ENCODE measurements around the gene IQSEC2.

IQSEC2 gene

GRCh38 chrX:53305219-53305995 is 24.0 kb upstream of the IQSEC2 start:
- DNase-seq (ENCODE audit: low read depth in 2 of 2): no peak

DNA sequence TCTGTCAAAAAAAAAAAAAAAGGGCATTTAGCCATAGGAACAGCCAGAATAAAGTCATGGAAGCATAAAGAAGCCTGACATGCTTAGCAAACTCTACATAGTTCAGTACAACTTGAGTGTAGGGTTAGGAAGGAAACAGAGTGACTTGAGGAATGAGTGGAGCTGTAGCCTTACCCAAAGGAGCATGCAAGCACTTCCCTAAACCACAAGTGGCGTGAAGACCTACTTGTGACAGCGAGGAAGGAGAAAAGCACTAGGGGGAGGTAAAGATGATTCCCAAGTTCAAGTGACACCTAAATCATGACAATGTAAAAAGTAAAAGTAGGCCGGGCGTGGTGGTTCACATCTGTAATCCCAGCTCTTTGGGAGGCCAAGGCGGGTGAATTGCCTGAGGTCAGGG is 21.8 kb upstream of the IQSEC2 start:
- no peak for DNase-seq (ENCODE audit: low read depth in 2 of 2)

- DNase-seq (ENCODE audit: low read depth in 2 of 2): no peak
These were observed 18.8 kb upstream of the IQSEC2 start for GRCh38 chrX:53300157-53300556.

DNA sequence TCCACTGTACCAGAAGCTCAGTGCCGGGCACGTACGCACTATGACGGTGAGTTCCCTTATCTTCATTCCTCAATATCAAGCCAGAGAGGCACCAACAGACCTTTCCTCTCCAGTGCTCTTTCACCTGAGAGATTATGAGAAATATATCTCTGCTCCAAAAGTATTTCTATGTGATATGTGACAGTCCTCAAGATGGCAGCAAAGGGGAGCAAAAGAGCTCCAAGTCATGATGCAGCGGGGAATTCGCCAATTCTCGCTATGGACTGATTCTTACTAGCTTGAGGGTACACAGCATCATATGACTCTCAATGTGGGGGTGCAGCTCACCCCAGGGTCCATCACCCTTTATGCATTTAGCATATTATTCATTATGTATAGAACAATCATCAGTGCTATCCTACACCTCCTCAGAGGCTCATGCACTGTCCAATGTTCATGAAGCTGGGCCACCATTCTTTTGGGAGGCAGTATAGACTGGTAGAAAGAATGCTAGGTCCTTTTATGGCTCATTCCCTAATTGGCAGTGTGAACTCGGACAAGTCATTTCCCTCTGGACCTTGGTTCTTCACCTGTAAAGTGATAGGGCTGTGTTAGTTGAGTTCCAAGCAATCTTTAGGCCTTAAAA is 12.8 kb upstream of the IQSEC2 start:
- no peak for DNase-seq (ENCODE audit: low read depth in 2 of 2)

GRCh38 chrX:53291596-53291995 is 10.2 kb upstream of the IQSEC2 start:
- no peak for DNase-seq (ENCODE audit: low read depth in 2 of 2)

- no peak for DNase-seq (ENCODE audit: low read depth in 2 of 2)
These were observed 9.2 kb upstream of the IQSEC2 start for GRCh38 chrX:53290441-53291041.

DNA sequence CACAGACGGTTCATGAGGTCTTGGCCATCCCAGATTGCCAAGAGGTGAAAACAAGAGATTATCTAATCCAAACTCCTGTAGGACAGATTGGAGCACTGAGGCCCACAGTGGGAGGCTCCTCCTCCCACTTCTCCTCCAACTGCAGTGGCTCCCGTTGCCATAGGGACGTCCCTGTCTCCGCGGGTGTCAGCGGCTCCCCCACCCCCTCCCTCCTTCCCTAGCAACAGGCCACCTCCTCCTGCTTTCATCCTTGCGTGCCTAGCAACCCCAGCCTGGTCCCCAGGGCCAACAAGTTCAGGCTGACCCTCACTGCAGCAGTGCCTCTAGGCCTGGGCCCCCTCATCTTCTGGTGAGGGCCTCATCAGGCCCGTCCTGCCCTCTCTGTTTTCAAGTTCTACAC is 6.8 kb upstream of the IQSEC2 start:
- no peak for DNase-seq (ENCODE audit: low read depth in 2 of 2)

DNA sequence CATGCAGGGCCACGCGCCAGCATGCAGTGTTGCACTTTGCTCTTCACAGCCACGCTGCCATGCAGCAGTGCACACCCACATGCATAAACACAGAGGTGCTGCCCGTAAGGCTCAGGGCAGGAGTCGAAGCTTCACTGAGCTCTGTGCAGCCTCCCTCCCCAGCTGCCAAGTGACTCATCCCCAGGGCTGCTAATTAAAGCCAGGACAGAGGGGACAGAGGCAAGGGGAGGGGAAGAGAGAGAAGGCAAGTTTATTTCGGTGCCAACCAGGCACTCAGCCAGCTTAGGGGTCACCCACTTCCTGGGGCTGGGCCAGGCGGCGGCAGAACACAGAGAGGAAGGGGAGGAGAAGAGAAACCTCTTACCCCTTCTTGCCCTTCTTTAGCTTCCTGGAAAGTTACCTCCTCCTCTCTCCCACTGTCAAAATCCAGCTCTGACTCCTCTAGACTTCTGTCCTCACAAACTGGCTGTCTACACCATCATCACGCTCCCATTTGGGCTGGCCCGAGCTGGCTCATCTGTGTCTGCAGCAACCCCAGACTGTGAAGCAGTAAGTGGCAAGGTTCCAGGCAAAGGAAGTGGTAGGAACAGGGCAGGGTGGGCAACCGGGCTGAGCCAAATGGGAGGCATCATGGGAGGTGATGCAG is 6.2 kb upstream of the IQSEC2 start:
- no peak for DNase-seq (ENCODE audit: low read depth in 2 of 2)

DNA sequence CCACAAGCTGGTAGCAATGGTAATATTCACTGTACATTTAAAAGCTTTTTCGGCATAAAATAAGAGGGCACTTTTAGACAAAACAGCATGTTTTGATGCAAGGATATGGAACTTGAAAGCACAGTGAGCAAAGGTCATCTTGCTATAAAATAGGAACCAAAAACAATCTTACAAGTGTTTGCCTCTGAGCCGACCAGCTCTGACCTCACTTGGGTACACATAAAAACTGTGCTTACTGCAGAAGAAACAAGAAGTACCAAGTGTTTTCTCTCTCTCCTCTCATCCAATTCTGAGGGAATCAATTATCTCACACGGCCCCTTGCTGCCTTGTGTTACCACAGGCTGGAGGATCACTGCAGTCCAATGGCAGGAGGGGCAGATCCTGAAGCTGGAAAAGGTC is 4.8 kb upstream of the IQSEC2 start:
- no peak for DNase-seq (ENCODE audit: low read depth in 2 of 2)

DNA sequence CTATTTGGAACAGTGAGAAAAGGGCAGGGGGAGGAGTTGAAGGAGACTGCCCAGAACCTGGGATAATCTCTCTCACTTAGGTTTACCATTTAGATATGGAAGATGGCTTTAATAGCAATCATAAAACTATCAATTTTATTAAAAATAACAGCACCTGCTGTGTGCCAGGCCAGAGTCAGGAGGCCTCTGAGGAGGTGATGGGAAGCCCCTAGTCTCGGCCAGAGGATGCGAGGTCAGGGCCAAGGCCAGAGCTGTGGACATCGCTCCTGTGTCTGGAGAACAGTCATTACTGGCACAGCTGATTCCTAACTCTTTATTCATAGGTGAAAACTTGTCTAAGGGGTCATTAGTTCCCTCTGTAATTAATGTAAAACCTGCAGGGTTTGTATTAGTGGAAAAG is 4.2 kb upstream of the IQSEC2 start:
- DNase-seq (ENCODE audit: low read depth in 2 of 2): no peak

DNA sequence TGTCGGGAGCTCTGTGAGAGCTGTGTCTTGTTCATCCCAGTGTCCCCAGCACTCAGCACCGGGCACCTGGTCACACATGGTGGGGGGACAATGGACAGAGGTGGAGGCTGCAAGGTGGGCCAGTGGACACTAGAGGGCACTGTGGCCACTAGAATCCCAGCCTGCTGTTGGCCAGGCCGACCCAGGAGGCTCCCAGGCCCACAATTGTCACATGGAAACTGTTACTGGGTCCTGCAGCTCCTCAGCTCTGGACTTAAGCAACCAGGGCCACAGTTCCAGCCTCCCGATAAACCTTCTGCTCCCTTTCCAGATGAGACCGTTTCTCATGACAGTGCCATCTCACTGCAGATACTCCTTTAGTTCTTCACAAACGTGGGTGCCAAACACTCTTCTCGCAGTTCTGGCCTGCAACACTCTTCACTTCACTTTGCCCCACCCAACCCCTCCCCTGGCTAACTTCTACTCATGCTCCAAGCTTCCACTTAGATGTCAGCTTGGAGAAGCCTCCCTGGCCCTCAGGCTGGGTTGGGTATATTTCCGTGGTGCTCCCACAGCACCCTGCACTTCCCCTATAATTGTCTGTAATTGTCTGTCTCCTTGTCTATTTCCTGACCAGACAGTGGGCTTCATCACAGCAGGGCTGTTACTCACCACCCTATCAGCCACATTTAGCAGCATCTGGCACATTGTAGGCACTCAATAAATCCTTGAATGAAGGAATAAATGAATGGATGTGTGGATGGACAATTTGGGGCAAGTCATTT is 3.5 kb upstream of the IQSEC2 start:
- DNase-seq (ENCODE audit: low read depth in 2 of 2): peak in 1 of 2 donors; percentile 18

DNA sequence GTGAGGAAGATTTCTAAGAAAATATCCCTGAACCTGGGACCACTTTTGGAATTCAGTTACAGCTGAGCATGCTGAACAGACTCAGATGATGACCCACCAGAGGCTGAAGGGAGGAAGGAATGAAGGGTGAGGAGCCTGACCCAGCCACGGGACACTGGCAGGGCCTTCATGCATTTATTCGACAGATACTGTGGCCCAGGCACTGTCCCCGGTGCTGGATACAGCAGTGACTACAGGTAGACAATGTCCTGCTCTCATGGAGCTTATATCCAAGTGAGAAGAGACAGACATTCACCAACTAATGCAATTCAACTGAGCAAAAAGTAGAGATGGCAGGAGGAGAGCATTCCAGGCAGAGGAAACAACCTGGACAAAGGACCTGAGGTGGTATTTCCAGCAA is 2.2 kb upstream of the IQSEC2 start:
- no peak for DNase-seq (ENCODE audit: low read depth in 2 of 2)

GRCh38 chrX:53283099-53283498 is 1.7 kb upstream of the IQSEC2 start:
- no peak for DNase-seq (ENCODE audit: low read depth in 2 of 2)

- no peak for DNase-seq (ENCODE audit: low read depth in 2 of 2)
These were observed 745 bp upstream of the IQSEC2 start for GRCh38 chrX:53281963-53282695.

- DNase-seq (ENCODE audit: low read depth in 2 of 2): no peak
These were observed 758 bp downstream of the IQSEC2 start for GRCh38 chrX:53280331-53281320.

GRCh38 chrX:53279296-53280237 is 1.8 kb downstream of the IQSEC2 start:
- DNase-seq (ENCODE audit: low read depth in 2 of 2): no peak

DNA sequence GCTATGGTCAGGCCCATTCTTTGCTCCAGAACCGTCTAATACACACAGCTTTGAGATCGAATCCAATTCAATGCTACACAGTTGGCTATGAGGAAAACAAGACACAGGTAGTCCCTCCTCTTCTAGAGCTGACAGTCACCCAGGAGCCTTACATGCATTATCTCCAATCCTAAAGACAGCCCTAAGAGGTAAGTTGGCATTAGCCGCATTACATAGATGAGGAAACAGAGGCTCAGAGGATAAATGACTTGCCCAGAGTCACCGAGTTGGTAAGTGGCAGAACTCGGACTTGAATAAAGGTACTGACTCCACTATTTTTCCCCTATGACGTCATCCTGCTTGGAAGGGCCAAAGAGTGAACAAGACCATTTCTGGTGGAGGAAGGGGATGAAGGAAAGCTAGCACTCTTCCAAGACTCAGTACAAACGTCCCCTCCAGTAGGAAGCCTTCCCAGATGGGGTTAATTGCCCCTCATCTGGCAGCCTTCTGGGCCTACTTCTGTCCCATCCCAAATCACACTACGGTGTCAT is 8.5 kb downstream of the IQSEC2 start:
- no peak for DNase-seq (ENCODE audit: low read depth in 2 of 2)

GRCh38 chrX:53269536-53270107 is 11.8 kb downstream of the IQSEC2 start:
- DNase-seq (ENCODE audit: low read depth in 2 of 2): no peak
